IPS-NIHi11 (cell line): ENCODE results near the gene ACER3.
"Not testable (repeated sequence)": the region's sequence is repeated elsewhere in the genome, so short reads cannot be mapped to it uniquely, and the experiment has no call there.

ENCODE experiments used
- DNase-seq: peaks from one replicate; pipeline ENCODE4 v3.0.0; 2012; ENCODE audit warnings: mixed read lengths, low spot score

ACER3 gene

GRCh38 chr11:77059806-77060205 lies 199.1 kb downstream of the ACER3 start:
- no peak for DNase-seq

- no peak for DNase-seq
These were observed 199.5 kb downstream of the ACER3 start for GRCh38 chr11:77060234-77060633.

- not testable (repeated sequence) for DNase-seq
These were observed 200.5 kb downstream of the ACER3 start for GRCh38 chr11:77061258-77061657.

GRCh38 chr11:77062924-77063323 lies 202.2 kb downstream of the ACER3 start:
- DNase-seq = no peak

GRCh38 chr11:77063407-77063806 lies 202.7 kb downstream of the ACER3 start:
- no peak for DNase-seq

- no peak for DNase-seq
These were observed 203.1 kb downstream of the ACER3 start for GRCh38 chr11:77063861-77064260.

GRCh38 chr11:77064648-77065217 lies 204.0 kb downstream of the ACER3 start:
- no peak for DNase-seq

GRCh38 chr11:77065878-77066228 lies 205.1 kb downstream of the ACER3 start:
- DNase-seq = no peak

- DNase-seq = peak; percentile 98
These were observed 205.7 kb downstream of the ACER3 start, which contains the start of gene CAPN5 for GRCh38 chr11:77066229-77067042. Gene CAPN5 (plus strand): TSS chr11:77066971. CDS start chr11:77084887, 17,916 bp downstream.

GRCh38 chr11:77067861-77068443 lies 207.2 kb downstream of the ACER3 start:
- no peak for DNase-seq

- no peak for DNase-seq
These were observed 208.0 kb downstream of the ACER3 start for GRCh38 chr11:77068457-77069335.

GRCh38 chr11:77069336-77069968 lies 208.7 kb downstream of the ACER3 start:
- DNase-seq = no peak

GRCh38 chr11:77069969-77070582 lies 209.4 kb downstream of the ACER3 start:
- DNase-seq = no peak

GRCh38 chr11:77071077-77071476 lies 210.4 kb downstream of the ACER3 start:
- DNase-seq = no peak

- no peak for DNase-seq
These were observed 211.2 kb downstream of the ACER3 start for GRCh38 chr11:77071671-77072605.

- DNase-seq = no peak
These were observed 212.2 kb downstream of the ACER3 start for GRCh38 chr11:77072851-77073327.

GRCh38 chr11:77073328-77074001 lies 212.7 kb downstream of the ACER3 start:
- no peak for DNase-seq

GRCh38 chr11:77074205-77074604 lies 213.5 kb downstream of the ACER3 start:
- peak; percentile 45 for DNase-seq

GRCh38 chr11:77074626-77075221 lies 214.0 kb downstream of the ACER3 start:
- no peak for DNase-seq
